H9 (cell line): ENCODE results near the gene VDAC1. TPM values are rescaled to one million over a fixed set of nuclear protein-coding genes. Genes with fewer than 3 reads are reported as not detected.

ENCODE experiments used
- DNase-seq: peaks from one replicate; pipeline ENCODE4 v3.0.0-alpha.2; 2017
- H2AFZ ChIP-seq: one replicate; pipeline ENCODE4 v1.6.1; 2013; ENCODE audit warnings: mild to moderate bottlenecking, low read length, control low read depth, moderate library complexity
- H2AK5ac ChIP-seq: 2 replicates; pipeline ENCODE4 v1.6.1; 2013; ENCODE audit warnings: low read length, control low read depth, mixed read lengths; ENCODE audit not compliant: insufficient read length
- H2BK120ac ChIP-seq: one replicate; pipeline ENCODE4 v1.6.1; 2013; ENCODE audit warnings: low read depth, mild to moderate bottlenecking, low read length, control low read depth, inconsistent platforms; ENCODE audit not compliant: poor library complexity, severe bottlenecking
- H2BK12ac ChIP-seq: 2 replicates; pipeline ENCODE4 v1.6.1; 2013; ENCODE audit warnings: low read length, control low read depth, mixed read lengths, low read depth; ENCODE audit not compliant: insufficient read length
- H2BK15ac ChIP-seq: 2 replicates; pipeline ENCODE4 v1.6.1; 2013; ENCODE audit warnings: low read depth, low read length, control low read depth
- H2BK20ac ChIP-seq: one replicate; pipeline ENCODE4 v1.6.1; 2013; ENCODE audit warnings: low read depth, mild to moderate bottlenecking, low read length, control low read depth, inconsistent platforms; ENCODE audit not compliant: poor library complexity, severe bottlenecking
- H2BK5ac ChIP-seq: 2 replicates; pipeline ENCODE4 v1.6.1; 2013; ENCODE audit warnings: low read length, control low read depth, mixed read lengths; ENCODE audit not compliant: insufficient read length
- H3K14ac ChIP-seq: 2 replicates; pipeline ENCODE4 v1.6.1; 2013; ENCODE audit warnings: low read length, control low read depth; ENCODE audit not compliant: insufficient read depth
- H3K18ac ChIP-seq: 2 replicates; pipeline ENCODE4 v1.6.1; 2013; ENCODE audit warnings: low read depth, mild to moderate bottlenecking, mixed read lengths, low read length, control low read depth; ENCODE audit not compliant: insufficient read length
- H3K23ac ChIP-seq: 2 replicates; pipeline ENCODE4 v1.6.1; 2013; ENCODE audit warnings: low read length, control low read depth, mixed read lengths, low read depth; ENCODE audit not compliant: insufficient read length
- H3K23me2 ChIP-seq: 2 replicates; pipeline ENCODE4 v1.6.1; 2013; ENCODE audit warnings: low read depth, mild to moderate bottlenecking, mixed read lengths, low read length, control low read depth; ENCODE audit not compliant: insufficient read length, poor library complexity, severe bottlenecking
- H3K27ac ChIP-seq: 2 replicates; pipeline ENCODE4 v1.5.1; 2013; ENCODE audit warnings: low read length, control low read depth, mixed read lengths, low read depth; ENCODE audit not compliant: insufficient read length
- H3K27me3 ChIP-seq: 2 replicates; pipeline ENCODE4 v1.6.1; 2013; ENCODE audit warnings: low read length, control low read depth, inconsistent platforms; ENCODE audit not compliant: insufficient read depth
- H3K4ac ChIP-seq: 2 replicates; pipeline ENCODE4 v1.6.1; 2013; ENCODE audit warnings: low read depth, mild to moderate bottlenecking, control low read depth, inconsistent platforms, low read length, moderate library complexity
- H3K4me1 ChIP-seq: 2 replicates; pipeline ENCODE4 v1.6.1; 2013; ENCODE audit warnings: low read length, control low read depth, inconsistent platforms; ENCODE audit not compliant: insufficient read depth
- H3K4me2 ChIP-seq: 2 replicates; pipeline ENCODE4 v1.6.1; 2013; ENCODE audit warnings: low read length, control low read depth, mixed read lengths; ENCODE audit not compliant: insufficient read length, insufficient read depth
- H3K56ac ChIP-seq: 2 replicates; pipeline ENCODE4 v1.6.1; 2013; ENCODE audit warnings: low read depth, mild to moderate bottlenecking, mixed read lengths, low read length, control low read depth; ENCODE audit not compliant: insufficient read length
- H3K79me1 ChIP-seq: 2 replicates; pipeline ENCODE4 v1.6.1; 2013; ENCODE audit warnings: low read depth, mild to moderate bottlenecking, moderate library complexity, low read length, control low read depth, inconsistent platforms; ENCODE audit not compliant: insufficient read depth, poor library complexity, severe bottlenecking
- H3K79me2 ChIP-seq: 2 replicates; pipeline ENCODE4 v1.6.1; 2013; ENCODE audit warnings: low read length, control low read depth, inconsistent platforms; ENCODE audit not compliant: insufficient read depth
- H3K9ac ChIP-seq: 2 replicates; pipeline ENCODE4 v1.6.1; 2013; ENCODE audit warnings: low read length, control low read depth, mixed read lengths; ENCODE audit not compliant: insufficient read length; ENCODE audit errors: extremely low read depth
- H3K9me3 ChIP-seq: one replicate; pipeline ENCODE4 v1.6.1; 2013; ENCODE audit warnings: low read depth, low read length, inconsistent platforms; ENCODE audit not compliant: control insufficient read depth
- H3T11ph ChIP-seq: one replicate; pipeline ENCODE4 v1.6.1; 2013; ENCODE audit warnings: mild to moderate bottlenecking, low read length, control low read depth, inconsistent platforms
- H4K20me1 ChIP-seq: one replicate; pipeline ENCODE4 v1.6.1; 2013; ENCODE audit not compliant: control insufficient read depth, insufficient read length, insufficient read depth
- H4K5ac ChIP-seq: 2 replicates; pipeline ENCODE4 v1.6.1; 2013; ENCODE audit warnings: low read depth, mild to moderate bottlenecking, mixed read lengths, low read length, control low read depth; ENCODE audit not compliant: insufficient read length
- H4K8ac ChIP-seq: replicated peaks from 2 replicates; pipeline ENCODE4 v1.6.1; 2013; ENCODE audit warnings: low read length, control low read depth, mixed read lengths, low read depth; ENCODE audit not compliant: insufficient read length
- H4K91ac ChIP-seq: 2 replicates; pipeline ENCODE4 v1.6.1; 2013; ENCODE audit warnings: low read depth, mild to moderate bottlenecking, moderate library complexity, mixed read lengths, low read length, control low read depth; ENCODE audit not compliant: insufficient read length
- H3K27ac Mint-ChIP-seq, 3 experiments: 2 replicates in 2 of 3; 3 replicates in 1 of 3; pipeline ENCODE4 v1.8.0; 2020 to 2021; ENCODE audit warnings: mixed read lengths in 3 of 3, mild to moderate bottlenecking in 1 of 3, moderate library complexity in 1 of 3
- H3K27me3 Mint-ChIP-seq: 2 replicates; pipeline ENCODE4 v1.8.0; 2021; ENCODE audit warnings: low read depth, mild to moderate bottlenecking, moderate library complexity, mixed read lengths
- H3K36me3 Mint-ChIP-seq, 3 experiments: 2 replicates in 2 of 3; 3 replicates in 1 of 3; pipeline ENCODE4 v1.8.0; 2020 to 2021; ENCODE audit warnings: low read depth in 3 of 3, mixed read lengths in 3 of 3; ENCODE audit not compliant: insufficient read depth in 1 of 3
- H3K4me1 Mint-ChIP-seq, 2 experiments: 2 replicates each; pipeline ENCODE4 v1.8.0; 2020; ENCODE audit warnings: mixed read lengths in 2 of 2
- H3K4me3 Mint-ChIP-seq, 2 experiments: 2 replicates in 1 of 2; 3 replicates in 1 of 2; pipeline ENCODE4 v1.8.0; 2020 to 2021; ENCODE audit warnings: mild to moderate bottlenecking in 2 of 2, mixed read lengths in 2 of 2, moderate library complexity in 1 of 2
- H3K9me3 Mint-ChIP-seq, 2 experiments: 2 replicates in 1 of 2; 3 replicates in 1 of 2; pipeline ENCODE4 v1.8.0; 2020; ENCODE audit warnings: mild to moderate bottlenecking in 2 of 2, mixed read lengths in 2 of 2, moderate library complexity in 1 of 2
- WGBS: extraction: QIAGEN DNeasy Blood & Tissue Kit; methylation state at CpG from one replicate; pipeline ENCODE4 v1.1.7; 2013; ENCODE audit warnings: missing lambda C conversion rate, low lambda C conversion rate, mixed read lengths; ENCODE audit not compliant: insufficient read length; ENCODE audit errors: extremely low coverage; 5-methylcytosine and 5-hydroxymethylcytosine counted together
- total RNA-seq: library from RNA; stranded (reverse); gene quantifications from 2 replicates; pipeline ENCODE4 v1.2.1, GENCODE V29; 2021
- TF ChIP-seq, protein P1 (sequence below): fragments of 200-600 bp; sonication (generic); conservative IDR thresholded peaks from 3 replicates; pipeline ENCODE4 v1.8.0; 2021; ENCODE audit warnings: antibody characterized with exemption, mild to moderate bottlenecking

Gene VDAC1
- total RNA-seq, 1 experiment from 2014 or later, result 208 TPM

DNA sequence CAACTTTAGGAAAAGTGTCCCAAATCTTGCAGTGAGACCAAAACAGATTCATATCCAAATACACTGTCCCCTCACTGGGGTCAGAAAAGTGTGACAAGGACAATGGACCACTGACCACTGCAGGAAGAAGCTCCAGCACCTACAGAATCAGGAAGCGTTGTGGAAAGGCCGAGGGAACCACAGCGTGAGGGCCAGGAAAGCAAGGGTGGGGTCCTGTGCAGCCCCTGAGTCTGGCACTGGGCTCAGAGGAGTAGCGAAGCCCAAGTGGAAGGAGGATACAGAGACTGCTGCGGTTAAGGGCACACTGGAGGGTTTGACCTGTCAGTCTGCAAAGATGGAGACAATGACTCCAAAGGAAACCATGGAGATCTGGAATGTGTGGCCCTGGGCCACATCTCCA, 73.2 kb downstream of the VDAC1 start:
- no CpG with 5 or more reads among the region's 5 CpGs for WGBS
- Histone ChIP-seq H4K20me1 (no peaks in the 10 kb centered on the region), H3T11ph (no peak overlapping the region), H2BK20ac (no peak overlapping the region), H3K79me2 (no peaks in the 10 kb centered on the region), H4K8ac (no peak overlapping the region), H3K23me2 (no peaks in the 10 kb centered on the region), H2AFZ (no peak overlapping the region), H2BK5ac (no peak overlapping the region), H3K23ac (no peak overlapping the region), H2AK5ac (no peak overlapping the region), H3K4me1 (no peaks in the 10 kb centered on the region), H3K18ac (no peak overlapping the region), H3K4ac (no peak overlapping the region), H3K14ac (no peak overlapping the region), H3K27me3 (no peaks in the 10 kb centered on the region), H3K9ac (no peak overlapping the region), H3K27ac (no peak overlapping the region), H4K5ac (no peak overlapping the region), H2BK15ac (no peak overlapping the region), H3K79me1 (no peaks in the 10 kb centered on the region), H3K4me2 (no peak overlapping the region), H2BK12ac (no peak overlapping the region), H3K56ac (no peak overlapping the region), H4K91ac (no peak overlapping the region), H3K9me3 (no peaks in the 10 kb centered on the region), H2BK120ac (no peak overlapping the region)
- H3K36me3 Mint-ChIP-seq, result no peaks in the 10 kb centered on the region; a peak in 1 of 7 replicates
- peaks cover 3 to 7% of the 10 kb centered on the region in 2 experiments; a peak in 3 of 5 replicates for H3K9me3 Mint-ChIP-seq
- peaks cover 2% of the 10 kb centered on the region for H3K27me3 Mint-ChIP-seq
- no peak overlapping the region for H3K4me3 Mint-ChIP-seq
- no peak for DNase-seq
- H3K4me1 Mint-ChIP-seq, result peaks cover 0 to 3% of the 10 kb centered on the region in 2 experiments; a peak in 1 of 4 replicates
- H3K27ac Mint-ChIP-seq, result no peak overlapping the region
- TF ChIP-seq, protein P1, sequence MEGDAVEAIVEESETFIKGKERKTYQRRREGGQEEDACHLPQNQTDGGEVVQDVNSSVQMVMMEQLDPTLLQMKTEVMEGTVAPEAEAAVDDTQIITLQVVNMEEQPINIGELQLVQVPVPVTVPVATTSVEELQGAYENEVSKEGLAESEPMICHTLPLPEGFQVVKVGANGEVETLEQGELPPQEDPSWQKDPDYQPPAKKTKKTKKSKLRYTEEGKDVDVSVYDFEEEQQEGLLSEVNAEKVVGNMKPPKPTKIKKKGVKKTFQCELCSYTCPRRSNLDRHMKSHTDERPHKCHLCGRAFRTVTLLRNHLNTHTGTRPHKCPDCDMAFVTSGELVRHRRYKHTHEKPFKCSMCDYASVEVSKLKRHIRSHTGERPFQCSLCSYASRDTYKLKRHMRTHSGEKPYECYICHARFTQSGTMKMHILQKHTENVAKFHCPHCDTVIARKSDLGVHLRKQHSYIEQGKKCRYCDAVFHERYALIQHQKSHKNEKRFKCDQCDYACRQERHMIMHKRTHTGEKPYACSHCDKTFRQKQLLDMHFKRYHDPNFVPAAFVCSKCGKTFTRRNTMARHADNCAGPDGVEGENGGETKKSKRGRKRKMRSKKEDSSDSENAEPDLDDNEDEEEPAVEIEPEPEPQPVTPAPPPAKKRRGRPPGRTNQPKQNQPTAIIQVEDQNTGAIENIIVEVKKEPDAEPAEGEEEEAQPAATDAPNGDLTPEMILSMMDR, result no peak
